Epidermal melanocyte (primary cell): Measurements from ENCODE around the gene GMPS.

Source experiments
- DNase-seq: peaks from one replicate; pipeline ENCODE4 v3.0.0; 2011; ENCODE audit warnings: low spot score; ENCODE audit not compliant: insufficient read length

The GMPS gene

DNA sequence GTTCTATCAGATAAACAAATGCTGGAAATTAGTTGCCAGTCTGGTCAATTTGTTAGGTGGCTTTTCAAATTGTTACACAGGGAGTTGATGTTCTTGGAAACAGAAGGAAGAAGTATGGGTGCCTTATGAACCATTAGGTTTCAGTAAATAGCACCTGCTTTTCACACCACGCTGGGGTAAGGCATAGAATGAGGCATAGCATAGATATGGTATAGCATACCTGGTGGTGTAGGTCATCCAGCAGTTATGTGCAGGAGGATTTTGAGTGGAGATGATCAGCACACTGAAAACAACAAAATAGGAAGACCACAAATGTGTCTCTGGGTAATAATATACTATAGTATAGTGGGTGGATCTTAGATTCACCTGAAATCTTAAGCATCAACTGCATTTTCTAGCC, 121.4 kb downstream of the GMPS start:
- no peak for DNase-seq
